K562 (cell line): ENCODE measurements around the gene KATNB1. TPM values are rescaled to one million over a fixed set of nuclear protein-coding genes. Genes with fewer than 3 reads are reported as not detected.

ENCODE experiments used
- ATAC-seq: fragments of 200-7000 bp; cut with Tn5 transposase; 3 replicates; pipeline ENCODE4 v1.9.1; 2020; ENCODE audit warnings: moderate library complexity
- BruUV-seq: library from RNA; stranded (reverse); fragments of 400-500 nt; replicated peaks from 2 replicates; lab custom pipeline; 2021; lab: Mats Ljungman, UMichigan
- CTCF ChIA-PET: fragments of 300-600 bp; formaldehyde crosslinking; extraction: SDS; loops from one replicate; lab custom pipeline; 2021; ENCODE audit warnings: low intra/inter-chr PET ratio; lab: Yijun Ruan, JAX
- POLR2A ChIA-PET: fragments of 300-600, 350-650 bp; sonication (Branson Sonifier 250); formaldehyde crosslinking; extraction: SDS; loops from one replicate; lab custom pipeline; 2021; ENCODE audit warnings: antibody characterized with exemption, inconsistent platforms; lab: Yijun Ruan, JAX
- DNase-seq, 4 experiments: peaks; one replicate each; pipeline versions ENCODE4 v3.0.0 to v3.0.0-alpha.2; 2011 to 2018; ENCODE audit warnings: low spot score in 3 of 4, mixed read lengths in 3 of 4; ENCODE audit errors: extremely low read depth in 1 of 4
- FAIRE-seq: peaks from 2 replicates; lab custom pipeline; 2011; peaks lifted over from hg19 to GRCh38; lab: Jason Lieb, UNC
- H2AFZ ChIP-seq: 2 replicates; pipeline ENCODE4 v1.6.0; 2011; ENCODE audit warnings: low read depth, low read length, control low read depth, inconsistent platforms
- H3K27ac ChIP-seq: fragments of 200-600 bp; 3 replicates; pipeline ENCODE4 v1.8.0; 2011; ENCODE audit warnings: low read depth, mild to moderate bottlenecking, control low read depth, inconsistent platforms, low read length, moderate library complexity, mixed read lengths; ENCODE audit errors: extremely low read depth
- H3K27me3 ChIP-seq, 2 experiments: fragments of 300-600 bp in 1 of 2; 2 replicates in 1 of 2; 3 replicates in 1 of 2; pipeline versions ENCODE4 v1.6.0 to v1.8.0; 2011; ENCODE audit warnings: inconsistent platforms in 2 of 2, low read length in 2 of 2, mild to moderate bottlenecking in 1 of 2, mixed read lengths in 1 of 2, moderate library complexity in 1 of 2; ENCODE audit not compliant: control insufficient read depth in 2 of 2, insufficient read depth in 2 of 2
- H3K36me3 ChIP-seq: fragments of 300-600 bp; 3 replicates; pipeline ENCODE4 v1.8.0; 2011; ENCODE audit warnings: mild to moderate bottlenecking, low read length, inconsistent platforms; ENCODE audit not compliant: control insufficient read depth, insufficient read depth
- H3K4me1 ChIP-seq, 2 experiments: fragments of 200-600 bp in 1 of 2; replicated peaks in 1 of 2; 2 replicates in 1 of 2; 3 replicates in 1 of 2; pipeline versions ENCODE4 v1.5.1 to v1.8.0; 2011; ENCODE audit warnings: inconsistent platforms in 2 of 2, low read length in 2 of 2, mild to moderate bottlenecking in 1 of 2, mixed read lengths in 1 of 2, moderate library complexity in 1 of 2; ENCODE audit not compliant: control insufficient read depth in 2 of 2, insufficient read depth in 2 of 2
- H3K4me2 ChIP-seq: 2 replicates; pipeline ENCODE4 v1.6.1; 2011; ENCODE audit warnings: low read length, control low read depth, inconsistent platforms, mixed read lengths; ENCODE audit not compliant: insufficient read depth
- H3K4me3 ChIP-seq: fragments of 200-600 bp; sonication (generic), shearing (Covaris generic); 2 replicates; pipeline ENCODE4 v1.5.1; 2016; ENCODE audit warnings: control low read depth, inconsistent platforms
- H3K79me2 ChIP-seq: fragments of 200-600 bp; 3 replicates; pipeline ENCODE4 v1.8.0; 2011; ENCODE audit warnings: low read length, inconsistent platforms; ENCODE audit not compliant: control insufficient read depth, insufficient read depth
- H3K9ac ChIP-seq, 2 experiments: 2 replicates each; pipeline versions ENCODE4 v1.6.0 to v1.6.1; 2011; ENCODE audit warnings: low read depth in 2 of 2, low read length in 2 of 2, control low read depth in 1 of 2, inconsistent platforms in 1 of 2, mild to moderate bottlenecking in 1 of 2, mixed read lengths in 1 of 2; ENCODE audit not compliant: insufficient read depth in 1 of 2
- H3K9me1 ChIP-seq: one replicate; pipeline ENCODE4 v1.6.0; 2011; ENCODE audit warnings: inconsistent platforms, mild to moderate bottlenecking, low read length, moderate library complexity; ENCODE audit not compliant: control insufficient read depth, insufficient read depth
- H3K9me3 ChIP-seq: replicated peaks from 2 replicates; pipeline ENCODE4 v1.5.1; 2011; ENCODE audit warnings: low read depth, low read length, inconsistent platforms; ENCODE audit not compliant: control insufficient read depth, insufficient read depth
- H4K20me1 ChIP-seq: replicated peaks from 2 replicates; pipeline ENCODE4 v1.6.1; 2011; ENCODE audit warnings: low read length, inconsistent platforms, mixed read lengths; ENCODE audit not compliant: control insufficient read depth, insufficient read depth
- CAMTA2 ChIP-seq: fragments of 250-450 bp; sonication (Bioruptor Pico); conservative IDR thresholded peaks from 2 replicates; pipeline ENCODE4 v1.5.1; 2022
- CBFA2T2 ChIP-seq: fragments of 450-650 bp; conservative IDR thresholded peaks from 2 replicates; pipeline ENCODE4 v1.6.1; 2017; ENCODE audit warnings: mild to moderate bottlenecking
- DACH1 ChIP-seq: fragments of 450-650 bp; IDR thresholded peaks from 2 replicates; pipeline ENCODE4 v1.6.1; 2018; ENCODE audit not compliant: partially characterized antibody
- FOXK2 ChIP-seq, 2 experiments: fragments of 450-650 bp; IDR thresholded peaks in 1 of 2; conservative IDR thresholded peaks in 1 of 2; 2 replicates each; pipeline ENCODE4 v1.6.1; 2016; ENCODE audit warnings: low read depth in 2 of 2, mild to moderate bottlenecking in 1 of 2
- JUND ChIP-seq, 2 experiments: IDR thresholded peaks; 2 replicates in 1 of 2; 3 replicates in 1 of 2; pipeline ENCODE4 v1.6.1; 2011; ENCODE audit warnings: borderline replicate concordance in 2 of 2, low read depth in 2 of 2, low read length in 2 of 2, improper control_type of control experiment in 1 of 2, missing biosample characterization in 1 of 2, missing genetic modification characterization in 1 of 2, missing genetic modification reagents in 1 of 2
- MAZ ChIP-seq, 2 experiments: fragments of 450-650 bp in 1 of 2; sonication (generic) in 1 of 2; formaldehyde crosslinking; IDR thresholded peaks in 1 of 2; conservative IDR thresholded peaks in 1 of 2; 2 replicates each; pipeline versions ENCODE4 v1.4.0 to v1.5.0; 2020; ENCODE audit warnings: mild to moderate bottlenecking in 1 of 2, missing genetic modification reagents in 1 of 2
- MBD2 ChIP-seq: sonication (generic); IDR thresholded peaks from 2 replicates; pipeline ENCODE4 v1.6.1; 2016; ENCODE audit warnings: low read depth, borderline replicate concordance
- MEIS2 ChIP-seq: fragments of 450-650 bp; IDR thresholded peaks from 2 replicates; pipeline ENCODE4 v1.6.1; 2014; ENCODE audit warnings: mild to moderate bottlenecking; ENCODE audit not compliant: partially characterized antibody
- MYC ChIP-seq, 2 experiments: fragments of 250-450 bp in 1 of 2; sonication (Bioruptor Pico) in 1 of 2; IDR thresholded peaks; 2 replicates each; pipeline versions ENCODE4 v1.5.1 to v1.6.1; 2012 to 2021; ENCODE audit warnings: low read depth in 2 of 2, borderline replicate concordance in 1 of 2, improper control_type of control experiment in 1 of 2, low read length in 1 of 2, mild to moderate bottlenecking in 1 of 2, moderate library complexity in 1 of 2
- SP1 ChIP-seq: sonication (generic); formaldehyde crosslinking; IDR thresholded peaks from 2 replicates; pipeline ENCODE4 v1.8.1; 2022; ENCODE audit warnings: mild to moderate bottlenecking, missing genetic modification reagents
- SRSF9 ChIP-seq: fragments of 200-400 bp; formaldehyde crosslinking; IDR thresholded peaks from 2 replicates; pipeline ENCODE4 v1.6.1; 2017; ENCODE audit warnings: low read depth, low read length, borderline replicate concordance
- ZNF253 ChIP-seq: fragments of 250-450 bp; sonication (Bioruptor Pico); conservative IDR thresholded peaks from 2 replicates; pipeline ENCODE4 v1.6.1; 2021; ENCODE audit warnings: mild to moderate bottlenecking
- WGBS: fragments of 100-300 bp; shearing (Covaris generic); methylation state at CpG from one replicate; pipeline ENCODE4 v1.1.6; 2016; ENCODE audit warnings: low coverage, mixed read lengths; ENCODE audit not compliant: insufficient coverage; ENCODE audit errors: missing lambda C conversion rate; 5-methylcytosine and 5-hydroxymethylcytosine counted together
- in situ Hi-C: fragments of 300-500 bp; cut with MboI; formaldehyde crosslinking; loops from 4 replicates; pipeline ENCODE4 v1.15.0; 2018; ENCODE audit warnings: inconsistent platforms, mixed read lengths
- intact Hi-C: fragments of 100-400 bp; cut with micrococcal nuclease; formaldehyde crosslinking; loops from 2 replicates; pipeline ENCODE4 v1.14.2; 2022
- polyA plus RNA-seq, 8 experiments: library from polyadenylated mRNA; depleted of rRNA in 4 of 8; stranded (reverse) in 5 of 8; unstranded in 3 of 8; fragments of >200 nt; fragmentation: Nextera tagmentation in 2 of 8; fragmentation: Illumina TruSeq in 1 of 8; extraction: Ambion mirVana in 2 of 8; extraction: Trizol in 1 of 8; gene quantifications; 2 replicates each; pipeline versions ENCODE4 v1.2.1 to v1.2.3, GENCODE V29; 2011 to 2014; ENCODE audit warnings: inconsistent platforms in 1 of 8, missing spikeins in 1 of 8
- total RNA-seq, 7 experiments: library from RNA; depleted of rRNA in 6 of 7; stranded (reverse); fragments of >200 nt in 6 of 7; fragmentation: Illumina TruSeq in 2 of 7; extraction: Trizol in 2 of 7; gene quantifications; 2 replicates each; pipeline versions ENCODE4 v1.2.1 to v1.2.3, GENCODE V29; 2011 to 2021; ENCODE audit warnings: low replicate concordance in 1 of 7
- TF ChIP-seq, protein P1 (sequence below): fragments of 450-650 bp; formaldehyde crosslinking; conservative IDR thresholded peaks from 2 replicates; pipeline ENCODE4 v1.4.0; 2022; ENCODE audit warnings: mild to moderate bottlenecking, missing genetic modification characterization
- TF ChIP-seq, protein P2 (sequence below): sonication (generic); formaldehyde crosslinking; IDR thresholded peaks from 2 replicates; pipeline ENCODE4 v1.5.0; 2020; ENCODE audit warnings: missing genetic modification reagents
- TF ChIP-seq, protein P3 (sequence below): sonication (generic); formaldehyde crosslinking; IDR thresholded peaks from 2 replicates; pipeline ENCODE4 v1.8.0; 2022; ENCODE audit warnings: missing genetic modification reagents, mild to moderate bottlenecking, moderate library complexity, borderline replicate concordance

The KATNB1 gene
- total and polyA plus RNA-seq, 9 of the 15 experiments (the other 6 are each of a cell fraction or from before 2014, with no cell fraction given) = 1.2 to 52.6 (median 21.9) TPM

DNA sequence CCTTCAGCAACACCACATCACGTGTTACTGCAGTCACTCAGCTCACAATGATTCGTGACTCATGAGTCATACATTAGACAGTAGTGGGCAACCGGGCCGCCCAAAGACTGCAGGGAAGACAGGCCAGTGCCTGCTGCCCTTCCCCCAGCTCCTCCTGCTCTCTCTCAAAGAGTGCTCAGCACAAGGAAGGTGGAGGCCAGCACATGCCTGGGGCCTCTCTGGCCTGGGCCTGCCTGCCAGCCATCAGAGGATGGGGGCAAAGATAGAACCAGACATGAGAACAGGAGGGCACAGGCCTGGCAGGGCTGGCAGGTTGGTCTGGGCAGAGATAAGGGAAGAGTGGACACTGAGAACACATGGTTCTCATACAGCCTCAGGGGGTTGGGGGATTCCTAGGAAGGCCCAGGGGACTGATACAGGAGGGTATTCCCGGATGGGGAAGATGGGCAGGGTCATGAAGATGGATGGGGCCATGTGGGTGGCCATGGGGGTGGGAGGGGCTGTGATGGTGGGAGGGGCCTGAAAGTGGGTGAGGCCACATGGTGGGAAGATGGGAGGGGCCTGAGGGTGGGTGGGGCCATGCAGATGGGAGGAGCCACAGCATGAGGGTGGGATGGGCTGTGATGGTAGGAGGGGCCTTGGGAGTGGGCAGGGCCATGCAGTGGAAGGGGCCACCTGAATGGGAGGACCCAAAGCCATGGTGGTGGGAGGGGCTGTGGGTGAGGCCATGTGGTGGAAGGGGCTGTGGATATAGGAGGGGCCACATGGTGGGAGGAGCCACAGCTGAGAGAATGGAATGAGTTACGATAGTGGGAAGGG, 29.0 kb downstream of the KATNB1 start:
- Histone ChIP-seq H2AFZ (peak overlapping the region; percentile 59; the same call in 1 of the 2 replicates), H3K4me2 (no peak overlapping the region), H4K20me1 (no peaks in the 10 kb centered on the region), H3K79me2 (no peaks in the 10 kb centered on the region), H3K9me3 (no peaks in the 10 kb centered on the region), H3K4me1 (peaks cover 4 to 35% of the 10 kb centered on the region in 2 experiments; a peak in 3 of 5 replicates), H3K27ac (peak overlapping the region; percentile 18; the same call in 1 of the 3 replicates), H3K36me3 (peaks cover 85% of the 10 kb centered on the region), H3K27me3 (no peaks in the 10 kb centered on the region), H3K4me3 (no peak overlapping the region), H3K9me1 (no peaks in the 10 kb centered on the region), H3K9ac (peak overlapping the region in 1 of 2 experiments; percentile 70; a peak in 1 of 4 replicates)
- FAIRE-seq (peak; percentile 100), ATAC-seq (peak; percentile 100), DNase-seq (peak; percentile 97 to 100 (median 100))
- BruUV-seq = no TSS peak
- intact Hi-C loops = no loop called here
- CTCF ChIA-PET = interaction anchor here (0.7 kb wide), 1 partner anchor 188 kb away, joined by 3 read pairs; no protein-coding TSS in a partner anchor
- in situ Hi-C loops = no loop called here
- 13% methylated on average over 1 of the region's 6 CpGs for WGBS
- POLR2A ChIA-PET = interaction anchor here (1.3 kb wide), 1 partner anchor 29 kb away, joined by 3 read pairs; no protein-coding TSS in a partner anchor
- peak; percentile 50 for TF ChIP-seq DACH1
- TF ChIP-seq FOXK2 (conservative IDR thresholded peaks at IDR 0.05 in 1 of 2, IDR thresholded peaks at IDR 0.05 in 1 of 2; ENCODE audit: low read depth in 2 of 2) = peak; percentile 82 to 90; a peak in 3 of 4 replicates
- peak in 1 of 2 experiments; percentile 61; a peak in 1 of 4 replicates for TF ChIP-seq MAZ (CRISPR knock-in tag; conservative IDR thresholded peaks at IDR 0.05 in 1 of 2, IDR thresholded peaks at IDR 0.05 in 1 of 2)
- no peak for TF ChIP-seq CAMTA2
- no peak for TF ChIP-seq ZNF253 (CRISPR knock-in tag)
- TF ChIP-seq SP1 (CRISPR knock-in tag) = peak; percentile 56; the same call in 1 of the 2 replicates
- TF ChIP-seq MYC (IDR thresholded peaks at IDR 0.05; ENCODE audit: low read depth, low read length) = peak; percentile 59; the same call in 1 of the 2 replicates
- no peak for TF ChIP-seq MYC (CRISPR knock-in tag; IDR thresholded peaks at IDR 0.05; ENCODE audit: borderline replicate concordance, low read depth)
- TF ChIP-seq, protein P1, sequence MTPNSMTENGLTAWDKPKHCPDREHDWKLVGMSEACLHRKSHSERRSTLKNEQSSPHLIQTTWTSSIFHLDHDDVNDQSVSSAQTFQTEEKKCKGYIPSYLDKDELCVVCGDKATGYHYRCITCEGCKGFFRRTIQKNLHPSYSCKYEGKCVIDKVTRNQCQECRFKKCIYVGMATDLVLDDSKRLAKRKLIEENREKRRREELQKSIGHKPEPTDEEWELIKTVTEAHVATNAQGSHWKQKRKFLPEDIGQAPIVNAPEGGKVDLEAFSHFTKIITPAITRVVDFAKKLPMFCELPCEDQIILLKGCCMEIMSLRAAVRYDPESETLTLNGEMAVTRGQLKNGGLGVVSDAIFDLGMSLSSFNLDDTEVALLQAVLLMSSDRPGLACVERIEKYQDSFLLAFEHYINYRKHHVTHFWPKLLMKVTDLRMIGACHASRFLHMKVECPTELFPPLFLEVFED (CRISPR knock-in tag) = 0 out of 2 replicates have a peak, but pooled peaks have one; percentile 50
- TF ChIP-seq, protein P2, sequence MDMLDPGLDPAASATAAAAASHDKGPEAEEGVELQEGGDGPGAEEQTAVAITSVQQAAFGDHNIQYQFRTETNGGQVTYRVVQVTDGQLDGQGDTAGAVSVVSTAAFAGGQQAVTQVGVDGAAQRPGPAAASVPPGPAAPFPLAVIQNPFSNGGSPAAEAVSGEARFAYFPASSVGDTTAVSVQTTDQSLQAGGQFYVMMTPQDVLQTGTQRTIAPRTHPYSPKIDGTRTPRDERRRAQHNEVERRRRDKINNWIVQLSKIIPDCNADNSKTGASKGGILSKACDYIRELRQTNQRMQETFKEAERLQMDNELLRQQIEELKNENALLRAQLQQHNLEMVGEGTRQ (CRISPR knock-in tag) = peak; percentile 42; the same call in 1 of the 2 replicates
- TF ChIP-seq SRSF9 = no peak
- TF ChIP-seq CBFA2T2 = no peak
- TF ChIP-seq JUND (IDR thresholded peaks at IDR 0.05; ENCODE audit: borderline replicate concordance, low read depth, low read length) = peak; percentile 7; the same call in 1 of the 2 replicates
- TF ChIP-seq JUND (tag; IDR thresholded peaks at IDR 0.05; ENCODE audit: borderline replicate concordance, low read depth, low read length) = no peak; the same call in 2 of the 3 replicates
- 0 out of 2 replicates have a peak, but pooled peaks have one; percentile 25 for TF ChIP-seq MBD2
- TF ChIP-seq MEIS2 = peak; percentile 84
- TF ChIP-seq, protein P3, sequence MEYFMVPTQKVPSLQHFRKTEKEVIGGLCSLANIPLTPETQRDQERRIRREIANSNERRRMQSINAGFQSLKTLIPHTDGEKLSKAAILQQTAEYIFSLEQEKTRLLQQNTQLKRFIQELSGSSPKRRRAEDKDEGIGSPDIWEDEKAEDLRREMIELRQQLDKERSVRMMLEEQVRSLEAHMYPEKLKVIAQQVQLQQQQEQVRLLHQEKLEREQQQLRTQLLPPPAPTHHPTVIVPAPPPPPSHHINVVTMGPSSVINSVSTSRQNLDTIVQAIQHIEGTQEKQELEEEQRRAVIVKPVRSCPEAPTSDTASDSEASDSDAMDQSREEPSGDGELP (CRISPR knock-in tag) = peak; percentile 91; the same call in 1 of the 2 replicates
